Endodermal cell (in vitro differentiated cells): Measurements from ENCODE around the gene SDK2. TPM values are rescaled to one million over a fixed set of nuclear protein-coding genes. Genes with fewer than 3 reads are reported as not detected.
"Not testable (repeated sequence)": the region's sequence is repeated elsewhere in the genome, so short reads cannot be mapped to it uniquely, and the experiment has no call there.

Source experiments
- DNase-seq: peaks from one replicate; pipeline ENCODE4 v3.0.0-alpha.2; 2017
- H3K27ac ChIP-seq: 2 replicates; pipeline ENCODE4 v1.5.1; 2013; ENCODE audit warnings: mild to moderate bottlenecking, low read depth, low read length, moderate library complexity
- H3K27me3 ChIP-seq: 2 replicates; pipeline ENCODE4 v1.6.1; 2013; ENCODE audit warnings: mild to moderate bottlenecking, low read length, moderate library complexity; ENCODE audit not compliant: insufficient read depth, control insufficient read depth, poor library complexity, severe bottlenecking
- H3K36me3 ChIP-seq: 2 replicates; pipeline ENCODE4 v1.7.0; 2013; ENCODE audit warnings: mild to moderate bottlenecking, low read length, moderate library complexity; ENCODE audit not compliant: control insufficient read depth, insufficient read depth
- H3K4me1 ChIP-seq: one replicate; pipeline ENCODE4 v1.7.0; 2013; ENCODE audit warnings: low read length; ENCODE audit not compliant: control insufficient read depth, insufficient read depth
- H3K4me3 ChIP-seq: 2 replicates; pipeline ENCODE4 v1.5.1; 2013; ENCODE audit warnings: mild to moderate bottlenecking, low read length, moderate library complexity
- H3K9ac ChIP-seq: 2 replicates; pipeline ENCODE4 v1.6.1; 2013; ENCODE audit warnings: mild to moderate bottlenecking, low read length, moderate library complexity; ENCODE audit not compliant: poor library complexity, severe bottlenecking; ENCODE audit errors: extremely low read depth
- H3K9me3 ChIP-seq: 2 replicates; pipeline ENCODE4 v1.6.1; 2013; ENCODE audit warnings: mild to moderate bottlenecking, low read length, moderate library complexity; ENCODE audit not compliant: control insufficient read depth
- H3K27ac Mint-ChIP-seq: 2 replicates; pipeline ENCODE4 v1.8.0; 2020; ENCODE audit warnings: mixed read lengths
- H3K27me3 Mint-ChIP-seq: 2 replicates; pipeline ENCODE4 v1.8.0; 2021; ENCODE audit warnings: mild to moderate bottlenecking, mixed read lengths; ENCODE audit not compliant: insufficient read depth
- H3K36me3 Mint-ChIP-seq: 2 replicates; pipeline ENCODE4 v1.8.0; 2020; ENCODE audit warnings: low read depth, mixed read lengths
- H3K4me1 Mint-ChIP-seq: 2 replicates; pipeline ENCODE4 v1.8.0; 2020; ENCODE audit warnings: mixed read lengths
- H3K4me3 Mint-ChIP-seq: 2 replicates; pipeline ENCODE4 v1.8.0; 2020; ENCODE audit warnings: mild to moderate bottlenecking, moderate library complexity, mixed read lengths
- H3K9me3 Mint-ChIP-seq: 2 replicates; pipeline ENCODE4 v1.8.0; 2020; ENCODE audit warnings: mild to moderate bottlenecking, mixed read lengths
- CTCF ChIP-seq: fragments of 200-600 bp; sonication (generic); conservative IDR thresholded peaks from 2 replicates; pipeline ENCODE4 v1.5.0; 2021; ENCODE audit warnings: antibody characterized with exemption, mild to moderate bottlenecking
- WGBS, 2 experiments: methylation state at CpG; one replicate each; pipeline versions ENCODE4 v1.1.5 to v1.1.7; 2013; ENCODE audit warnings: missing lambda C conversion rate in 2 of 2, mixed read lengths in 1 of 2; ENCODE audit not compliant: insufficient coverage in 1 of 2, insufficient read length in 1 of 2; 5-methylcytosine and 5-hydroxymethylcytosine counted together
- total RNA-seq, 2 donors: library from RNA; stranded (reverse); fragmentation: NEBNext Ultra II Directional in 1 of 2; extraction: Animal tissue kit (Norgen Biotek cat#: 25700) in 1 of 2; gene quantifications; 2 replicates in 1 of 2; 3 replicates in 1 of 2; pipeline ENCODE4 v1.2.1, GENCODE V29; 2021

The SDK2 gene
- total RNA-seq, 2 donors from 2014 or later: 5.9 to 7.0 TPM

DNA sequence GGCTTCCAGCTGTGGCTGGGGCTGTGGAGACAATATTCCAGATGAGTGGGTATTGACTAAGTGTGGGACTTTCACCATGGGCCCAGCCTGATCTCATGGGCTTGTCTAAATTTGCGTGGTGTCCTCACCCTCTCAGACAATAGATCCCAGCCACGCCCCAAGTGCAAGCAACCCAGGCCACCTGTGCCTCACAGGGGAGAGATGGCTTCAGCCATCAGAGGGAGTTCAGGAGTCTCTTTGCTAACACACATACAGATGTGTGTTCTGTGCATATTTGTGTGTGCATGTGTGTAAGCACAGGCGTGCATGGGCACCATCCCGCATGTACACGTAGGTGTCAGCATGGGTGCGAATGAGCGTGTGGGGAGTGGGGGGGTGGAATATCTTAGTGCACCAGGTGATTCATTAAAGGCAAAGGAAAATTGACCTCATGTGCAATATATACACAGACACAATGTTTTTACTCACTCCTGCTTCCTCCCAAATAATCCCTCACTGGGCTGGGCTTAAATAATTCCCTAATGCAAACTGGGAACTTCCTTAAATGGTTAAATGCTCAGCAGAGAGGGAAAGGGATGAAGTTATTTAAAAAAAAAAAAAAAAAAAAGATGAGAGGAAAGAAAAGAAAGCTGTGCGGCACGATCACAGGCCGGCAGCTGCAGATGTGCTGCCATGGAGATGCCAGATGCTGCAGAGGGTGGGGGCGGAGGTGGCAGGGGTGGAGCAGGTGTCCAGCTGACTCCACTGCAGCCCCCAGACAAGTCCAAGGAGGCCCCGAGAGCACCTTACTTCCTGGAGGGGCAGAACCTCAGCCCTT is 308.4 kb downstream of the SDK2 start:
- no peaks in the 10 kb centered on the region for H3K36me3 Mint-ChIP-seq
- Histone ChIP-seq H3K4me3 (no peak overlapping the region), H3K27me3 (no peaks in the 10 kb centered on the region), H3K9ac (no peak overlapping the region), H3K9me3 (no peaks in the 10 kb centered on the region), H3K4me1 (no peaks in the 10 kb centered on the region), H3K36me3 (no peaks in the 10 kb centered on the region), H3K27ac (no peak overlapping the region)
- H3K27ac Mint-ChIP-seq: no peak overlapping the region
- no peak for DNase-seq
- WGBS, 2 experiments: 92 to 94% methylated on average over 2 to 12 of the region's 12 CpGs
- H3K9me3 Mint-ChIP-seq: no peaks in the 10 kb centered on the region
- H3K4me1 Mint-ChIP-seq: peaks cover 18% of the 10 kb centered on the region
- H3K27me3 Mint-ChIP-seq: no peaks in the 10 kb centered on the region
- TF ChIP-seq CTCF: no peak
- H3K4me3 Mint-ChIP-seq: no peak overlapping the region

GRCh38 chr17:73334771-73335513 is 309.3 kb downstream of the SDK2 start:
- no peak overlapping the region for H3K9ac ChIP-seq
- Mint-ChIP-seq H3K36me3 (no peaks in the 10 kb centered on the region), H3K4me3 (no peak overlapping the region), H3K9me3 (no peaks in the 10 kb centered on the region), H3K27ac (no peak overlapping the region), H3K4me1 (peaks cover 14% of the 10 kb centered on the region), H3K27me3 (no peaks in the 10 kb centered on the region)
- WGBS, 2 experiments: 67 to 81% methylated on average over 3 to 12 of the region's 12 CpGs
- no peak for TF ChIP-seq CTCF
- DNase-seq: no peak
- no peak overlapping the region for H3K4me3 ChIP-seq
- H3K4me1 ChIP-seq: no peaks in the 10 kb centered on the region
- no peaks in the 10 kb centered on the region for H3K27me3 ChIP-seq
- no peaks in the 10 kb centered on the region for H3K36me3 ChIP-seq
- H3K9me3 ChIP-seq: no peaks in the 10 kb centered on the region
- no peak overlapping the region for H3K27ac ChIP-seq

- H3K9me3 Mint-ChIP-seq, H3K4me1 ChIP-seq, H3K9ac ChIP-seq, H3K9me3 ChIP-seq, H3K27ac Mint-ChIP-seq, H3K27me3 ChIP-seq, H3K36me3 Mint-ChIP-seq, H3K36me3 ChIP-seq, H3K27me3 Mint-ChIP-seq, H3K27ac ChIP-seq, H3K4me3 ChIP-seq, H3K4me3 Mint-ChIP-seq, DNase-seq: not testable (repeated sequence)
- 92 to 98% methylated on average over 7 to 8 of the region's 9 CpGs for WGBS, 2 experiments
- H3K4me1 Mint-ChIP-seq: peaks cover 11% of the 10 kb centered on the region
Measured at GRCh38 chr17:73333445-73333844, 310.8 kb downstream of the SDK2 start.
